ENCODE results near the gene PLXNA3.
A peak's percentile ranks its signal among the peaks of the same experiment; 100 is the strongest.

Gene PLXNA3

DNA sequence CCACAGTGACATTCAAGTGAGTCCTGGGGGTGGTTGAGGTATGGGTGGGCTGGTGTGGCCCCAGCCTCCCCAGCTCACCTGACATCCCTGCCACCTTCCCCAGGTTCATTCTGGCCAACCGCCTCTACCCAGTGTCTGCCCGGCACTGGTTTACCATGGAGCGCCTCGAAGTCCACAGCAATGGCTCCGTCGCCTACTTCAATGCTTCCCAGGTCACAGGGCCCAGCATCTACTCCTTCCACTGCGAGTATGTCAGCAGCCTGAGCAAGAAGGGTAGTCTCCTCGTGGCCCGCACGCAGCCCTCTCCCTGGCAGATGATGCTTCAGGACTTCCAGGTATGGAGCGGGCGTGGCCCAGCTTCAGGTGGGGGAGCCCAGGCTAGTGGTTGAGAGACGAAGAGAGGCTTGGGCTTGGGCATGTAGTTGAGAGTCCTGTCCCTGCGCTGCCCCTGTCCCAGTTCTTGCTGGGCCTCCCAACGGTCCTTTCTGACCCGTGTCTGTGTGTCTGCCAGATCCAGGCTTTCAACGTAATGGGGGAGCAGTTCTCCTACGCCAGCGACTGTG, 22.8 kb upstream of the PLXNA3 start:
- peaks cover 33% of the 10 kb centered on the region; the same call in 1 of the 2 replicates for H3K9me3 ChIP-seq (ENCODE audit: control insufficient read depth, insufficient read depth, low read depth, low read length)
- H3K9ac ChIP-seq (ENCODE audit: low read length), result no peak overlapping the region
- H3K4me3 ChIP-seq (ENCODE audit: low read depth, low read length), result no peak overlapping the region
- no peaks in the 10 kb centered on the region for H3K27me3 ChIP-seq (ENCODE audit: control insufficient read depth, insufficient read depth, low read length)
- H3K27ac ChIP-seq (ENCODE audit: low read depth, low read length), result no peak overlapping the region
- H3K4me1 ChIP-seq (ENCODE audit: control insufficient read depth, insufficient read depth, low read length), result peaks cover 27% of the 10 kb centered on the region; the same call in 1 of the 2 replicates
- peaks cover 45% of the 10 kb centered on the region for H3K36me3 ChIP-seq (ENCODE audit: control insufficient read depth, insufficient read depth, low read length)

GRCh38 chrX:154436374-154436982, 21.6 kb upstream of the PLXNA3 start:
- Histone ChIP-seq H3K27me3 (ENCODE audit: control insufficient read depth, insufficient read depth, low read length) (no peaks in the 10 kb centered on the region), H3K4me1 (ENCODE audit: control insufficient read depth, insufficient read depth, low read length) (peaks cover 19% of the 10 kb centered on the region; the same call in 1 of the 2 replicates), H3K4me3 (ENCODE audit: low read depth, low read length) (peak overlapping the region; percentile 75), H3K9me3 (ENCODE audit: control insufficient read depth, insufficient read depth, low read depth, low read length) (peaks cover 35% of the 10 kb centered on the region; the same call in 1 of the 2 replicates), H3K27ac (ENCODE audit: low read depth, low read length) (peak overlapping the region; percentile 89; the same call in 1 of the 2 replicates), H3K9ac (ENCODE audit: low read length) (peak overlapping the region; percentile 86), H3K36me3 (ENCODE audit: control insufficient read depth, insufficient read depth, low read length) (peaks cover 57% of the 10 kb centered on the region)

- Histone ChIP-seq H3K4me3 (ENCODE audit: low read depth, low read length) (peak within 1 kb of the TSS; percentile 75), H3K9me3 (ENCODE audit: control insufficient read depth, insufficient read depth, low read depth, low read length) (peaks cover 36% of the 10 kb centered on the region; the same call in 1 of the 2 replicates), H3K36me3 (ENCODE audit: control insufficient read depth, insufficient read depth, low read length) (peaks cover 57% of the 10 kb centered on the region), H3K27ac (ENCODE audit: low read depth, low read length) (peak within 1 kb of the TSS; percentile 89; the same call in 1 of the 2 replicates), H3K4me1 (ENCODE audit: control insufficient read depth, insufficient read depth, low read length) (peaks cover 17% of the 10 kb centered on the region; the same call in 1 of the 2 replicates), H3K27me3 (ENCODE audit: control insufficient read depth, insufficient read depth, low read length) (no peaks in the 10 kb centered on the region), H3K9ac (ENCODE audit: low read length) (peak within 1 kb of the TSS; percentile 86)
Observed at GRCh38 chrX:154436983-154437752, 20.9 kb upstream of the PLXNA3 start, which contains the start of gene GDI1. TSS of gene GDI1 (plus strand) at chrX:154437154. CDS start at chrX:154437255, 101 bp downstream.

DNA sequence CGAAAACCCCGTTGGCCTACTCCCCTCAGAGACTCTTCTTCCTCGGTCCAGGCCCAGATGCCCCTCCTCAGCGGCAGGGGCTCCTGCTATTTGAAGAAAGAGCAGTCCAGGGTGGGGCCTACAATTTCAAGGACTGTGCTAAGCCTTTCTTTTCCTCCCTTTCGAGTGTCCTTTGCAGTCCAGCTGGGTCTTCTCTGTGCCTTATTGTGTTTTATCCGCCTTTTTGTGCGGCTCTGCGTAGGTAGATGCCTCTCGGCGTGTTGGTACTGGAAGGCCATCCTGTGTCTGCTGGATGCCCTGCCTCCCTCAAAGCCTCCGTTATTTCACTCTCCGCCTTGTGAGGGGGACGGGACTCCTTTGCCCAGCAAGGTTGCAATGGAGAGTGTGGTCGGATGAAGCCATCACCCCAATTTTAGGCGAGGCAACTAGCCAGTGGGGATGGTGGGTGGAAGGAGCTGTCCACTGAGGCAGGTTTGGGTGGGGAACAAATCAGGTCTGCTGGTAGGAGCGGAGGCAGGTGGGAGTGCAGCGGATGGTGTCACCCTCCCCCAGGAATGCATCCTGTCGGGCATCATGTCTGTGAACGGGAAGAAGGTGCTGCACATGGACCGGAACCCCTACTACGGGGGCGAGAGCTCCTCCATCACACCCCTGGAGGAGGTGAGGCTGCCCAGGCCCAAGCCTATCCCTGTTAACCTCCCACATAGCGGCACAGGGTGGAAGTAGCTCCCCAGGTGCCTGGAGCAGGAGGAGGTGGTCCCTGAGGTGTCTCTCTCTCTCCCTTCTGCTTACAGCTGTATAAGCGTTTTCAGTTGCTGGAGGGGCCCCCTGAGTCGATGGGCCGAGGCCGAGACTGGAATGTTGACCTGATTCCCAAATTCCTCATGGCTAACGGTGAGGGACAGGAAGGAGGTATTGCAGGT, 19.8 kb upstream of the PLXNA3 start:
- Histone ChIP-seq H3K27ac (ENCODE audit: low read depth, low read length) (no peak overlapping the region), H3K27me3 (ENCODE audit: control insufficient read depth, insufficient read depth, low read length) (no peaks in the 10 kb centered on the region), H3K9ac (ENCODE audit: low read length) (peak overlapping the region; percentile 52), H3K9me3 (ENCODE audit: control insufficient read depth, insufficient read depth, low read depth, low read length) (peaks cover 32% of the 10 kb centered on the region; the same call in 1 of the 2 replicates), H3K4me3 (ENCODE audit: low read depth, low read length) (peak overlapping the region; percentile 75), H3K36me3 (ENCODE audit: control insufficient read depth, insufficient read depth, low read length) (peaks cover 53% of the 10 kb centered on the region), H3K4me1 (ENCODE audit: control insufficient read depth, insufficient read depth, low read length) (peaks cover 20% of the 10 kb centered on the region; the same call in 1 of the 2 replicates)

DNA sequence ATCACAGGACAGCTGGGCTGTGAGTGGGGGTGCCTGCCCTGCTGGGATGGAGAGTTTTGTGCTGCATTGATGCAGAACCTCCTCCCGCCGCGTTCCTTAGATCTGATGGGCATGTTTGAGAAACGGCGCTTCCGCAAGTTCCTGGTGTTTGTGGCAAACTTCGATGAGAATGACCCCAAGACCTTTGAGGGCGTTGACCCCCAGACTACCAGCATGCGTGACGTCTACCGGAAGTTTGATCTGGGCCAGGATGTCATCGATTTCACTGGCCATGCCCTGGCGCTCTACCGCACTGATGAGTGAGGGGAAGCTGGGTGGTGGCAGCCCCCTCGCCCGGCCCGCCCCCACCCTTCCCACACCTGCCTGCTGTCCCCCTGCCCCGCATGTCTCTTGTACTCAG, 18.2 kb upstream of the PLXNA3 start:
- H3K27ac ChIP-seq (ENCODE audit: low read depth, low read length), result no peak overlapping the region
- H3K4me1 ChIP-seq (ENCODE audit: control insufficient read depth, insufficient read depth, low read length), result peaks cover 20% of the 10 kb centered on the region; the same call in 1 of the 2 replicates
- H3K27me3 ChIP-seq (ENCODE audit: control insufficient read depth, insufficient read depth, low read length), result no peaks in the 10 kb centered on the region
- no peak overlapping the region for H3K9ac ChIP-seq (ENCODE audit: low read length)
- H3K9me3 ChIP-seq (ENCODE audit: control insufficient read depth, insufficient read depth, low read depth, low read length), result peaks cover 28% of the 10 kb centered on the region; the same call in 1 of the 2 replicates
- H3K36me3 ChIP-seq (ENCODE audit: control insufficient read depth, insufficient read depth, low read length), result peaks cover 39% of the 10 kb centered on the region
- H3K4me3 ChIP-seq (ENCODE audit: low read depth, low read length), result no peak overlapping the region

DNA sequence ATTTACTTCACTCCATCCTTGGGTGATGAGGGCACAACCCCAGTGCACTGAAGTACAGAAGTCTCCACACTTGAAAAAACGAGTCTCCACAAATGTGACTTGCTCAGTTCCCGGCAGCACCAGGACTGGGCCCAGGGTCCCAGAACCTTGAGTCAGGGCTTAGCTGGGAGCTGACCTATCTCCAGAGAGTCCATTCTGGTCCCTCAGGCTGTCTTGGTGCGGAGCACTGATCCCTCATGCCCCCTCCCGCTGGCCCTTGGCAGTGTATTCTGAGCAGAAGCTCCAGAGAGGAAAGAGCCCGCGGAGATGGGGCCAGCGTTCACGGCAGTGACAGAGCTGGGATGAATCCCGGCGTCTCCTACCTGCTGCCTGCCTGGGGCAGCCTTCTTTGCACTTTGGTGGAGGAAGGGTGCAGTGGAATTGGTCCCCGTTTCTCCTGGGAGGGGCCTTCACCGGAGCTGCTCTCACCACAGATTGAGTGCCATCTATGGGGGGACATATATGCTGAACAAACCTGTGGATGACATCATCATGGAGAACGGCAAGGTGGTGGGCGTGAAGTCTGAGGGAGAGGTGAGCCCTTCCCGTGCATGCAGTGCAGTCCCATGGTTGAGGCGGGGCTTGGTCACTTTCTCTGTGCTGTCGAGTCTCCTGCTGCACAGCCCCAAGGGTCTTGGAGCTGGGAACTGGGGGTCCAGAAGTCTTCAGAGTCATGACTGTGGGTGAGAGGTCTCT, 17.3 kb upstream of the PLXNA3 start:
- Histone ChIP-seq H3K9me3 (ENCODE audit: control insufficient read depth, insufficient read depth, low read depth, low read length) (peaks cover 31% of the 10 kb centered on the region; the same call in 1 of the 2 replicates), H3K4me1 (ENCODE audit: control insufficient read depth, insufficient read depth, low read length) (peaks cover 20% of the 10 kb centered on the region; the same call in 1 of the 2 replicates), H3K36me3 (ENCODE audit: control insufficient read depth, insufficient read depth, low read length) (peaks cover 44% of the 10 kb centered on the region), H3K9ac (ENCODE audit: low read length) (no peak overlapping the region), H3K4me3 (ENCODE audit: low read depth, low read length) (no peak overlapping the region), H3K27me3 (ENCODE audit: control insufficient read depth, insufficient read depth, low read length) (no peaks in the 10 kb centered on the region), H3K27ac (ENCODE audit: low read depth, low read length) (no peak overlapping the region)

DNA sequence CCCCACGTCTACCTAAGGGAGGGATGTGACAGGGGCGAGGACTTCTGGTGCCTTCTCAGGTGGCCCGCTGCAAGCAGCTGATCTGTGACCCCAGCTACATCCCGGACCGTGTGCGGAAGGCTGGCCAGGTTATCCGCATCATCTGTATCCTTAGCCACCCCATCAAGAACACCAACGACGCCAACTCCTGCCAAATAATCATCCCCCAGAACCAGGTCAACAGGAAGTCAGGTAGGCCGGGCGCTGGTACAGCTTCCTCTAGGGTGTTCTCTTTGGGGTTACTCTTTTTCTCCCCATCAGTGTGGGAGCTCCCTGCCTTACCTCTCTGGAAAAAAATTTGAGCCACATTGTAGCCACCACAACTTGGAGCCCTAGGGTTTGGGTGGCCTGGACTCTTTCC, 16.5 kb upstream of the PLXNA3 start:
- Histone ChIP-seq H3K36me3 (ENCODE audit: control insufficient read depth, insufficient read depth, low read length) (peaks cover 48% of the 10 kb centered on the region), H3K4me1 (ENCODE audit: control insufficient read depth, insufficient read depth, low read length) (peaks cover 16% of the 10 kb centered on the region; the same call in 1 of the 2 replicates), H3K4me3 (ENCODE audit: low read depth, low read length) (no peak overlapping the region), H3K9me3 (ENCODE audit: control insufficient read depth, insufficient read depth, low read depth, low read length) (peaks cover 31% of the 10 kb centered on the region; the same call in 1 of the 2 replicates), H3K9ac (ENCODE audit: low read length) (no peak overlapping the region), H3K27me3 (ENCODE audit: control insufficient read depth, insufficient read depth, low read length) (no peaks in the 10 kb centered on the region), H3K27ac (ENCODE audit: low read depth, low read length) (no peak overlapping the region)

- Histone ChIP-seq H3K4me3 (ENCODE audit: low read depth, low read length) (no peak overlapping the region), H3K36me3 (ENCODE audit: control insufficient read depth, insufficient read depth, low read length) (peaks cover 53% of the 10 kb centered on the region), H3K9me3 (ENCODE audit: control insufficient read depth, insufficient read depth, low read depth, low read length) (peaks cover 35% of the 10 kb centered on the region; the same call in 1 of the 2 replicates), H3K27ac (ENCODE audit: low read depth, low read length) (no peak overlapping the region), H3K4me1 (ENCODE audit: control insufficient read depth, insufficient read depth, low read length) (peaks cover 16% of the 10 kb centered on the region; the same call in 1 of the 2 replicates), H3K9ac (ENCODE audit: low read length) (no peak overlapping the region), H3K27me3 (ENCODE audit: control insufficient read depth, insufficient read depth, low read length) (no peaks in the 10 kb centered on the region)
Observed at GRCh38 chrX:154441984-154442707, 15.9 kb upstream of the PLXNA3 start.

DNA sequence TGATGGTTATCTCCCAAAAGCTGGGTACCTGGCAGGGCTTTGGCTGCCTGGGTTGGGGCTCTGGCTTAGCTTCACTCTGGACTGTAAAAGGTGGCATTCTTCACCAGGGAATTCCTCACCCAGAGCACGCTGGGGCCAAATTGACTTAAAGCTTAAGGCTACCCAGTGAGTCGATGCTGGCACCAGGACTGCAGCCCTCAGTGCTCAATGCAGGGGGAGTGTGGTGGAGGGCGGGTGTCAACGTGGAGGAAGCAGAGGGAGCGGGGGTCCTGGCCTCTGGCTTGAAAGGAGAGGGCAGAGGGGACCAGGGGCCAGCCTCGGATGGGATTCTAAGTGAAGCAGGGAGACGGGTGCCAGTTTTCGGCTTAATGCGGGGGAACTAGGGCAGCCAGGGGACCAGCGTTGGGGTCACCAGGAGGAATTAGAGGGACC, 14.6 kb upstream of the PLXNA3 start:
- Histone ChIP-seq H3K27me3 (ENCODE audit: control insufficient read depth, insufficient read depth, low read length) (no peaks in the 10 kb centered on the region), H3K4me3 (ENCODE audit: low read depth, low read length) (peak overlapping the region; percentile 58)

More for the DNA sequence above, 14.6 kb upstream of the PLXNA3 start:
- peaks cover 64% of the 10 kb centered on the region for H3K36me3 ChIP-seq (ENCODE audit: control insufficient read depth, insufficient read depth, low read length)
- peaks cover 36% of the 10 kb centered on the region; the same call in 1 of the 2 replicates for H3K9me3 ChIP-seq (ENCODE audit: control insufficient read depth, insufficient read depth, low read depth, low read length)
- peaks cover 9% of the 10 kb centered on the region; the same call in 1 of the 2 replicates for H3K4me1 ChIP-seq (ENCODE audit: control insufficient read depth, insufficient read depth, low read length)
- H3K27ac ChIP-seq (ENCODE audit: low read depth, low read length), result no peak overlapping the region
- peak overlapping the region; percentile 38 for H3K9ac ChIP-seq (ENCODE audit: low read length)

All from HUES6 (cell line).